Fibroblast of skin of left quadriceps (primary cell): ENCODE results near the gene IL11RA.

Experiments
- DNase-seq, 2 experiments: peaks; one replicate each; pipeline ENCODE4 v3.0.0-alpha.2; 2013; ENCODE audit warnings: low read depth in 2 of 2

Gene IL11RA

GRCh38 chr9:34651876-34652601 is at the start of gene IL11RA:
IL11RA (plus strand) TSS chr9:34652185; CDS start chr9:34655218, 3,033 bp downstream.
- DNase-seq: no peak

GRCh38 chr9:34603610-34604231 is 48.3 kb upstream of the IL11RA start:
- DNase-seq: peak; percentile 32 to 34

GRCh38 chr9:34606190-34606589 is 45.8 kb upstream of the IL11RA start:
- DNase-seq: no peak

- no peak for DNase-seq
Observed at GRCh38 chr9:34606905-34607304, 45.1 kb upstream of the IL11RA start.

GRCh38 chr9:34607331-34607730 is 44.7 kb upstream of the IL11RA start:
- DNase-seq: no peak

GRCh38 chr9:34610434-34611206 is 41.4 kb upstream of the IL11RA start:
- DNase-seq: no peak

GRCh38 chr9:34611251-34611810 is 40.7 kb upstream of the IL11RA start:
- no peak for DNase-seq

GRCh38 chr9:34611811-34612787 is 39.9 kb upstream of the IL11RA start, which contains the start of gene RPP25L:
RPP25L (minus strand) TSS chr9:34612097; CDS start chr9:34611296, 801 bp downstream.
- DNase-seq: peak; percentile 57 to 67

- peak; percentile 29 to 37 for DNase-seq
Observed at GRCh38 chr9:34612788-34613390, 39.1 kb upstream of the IL11RA start.

- no peak for DNase-seq
Observed at GRCh38 chr9:34615132-34615531, 36.9 kb upstream of the IL11RA start.

- peak; percentile 83 to 84 for DNase-seq
Observed at GRCh38 chr9:34620061-34620994, 31.7 kb upstream of the IL11RA start, which contains the start of gene DCTN3. DCTN3 (minus strand) TSS chr9:34620495; CDS start chr9:34620464, 31 bp downstream.

- DNase-seq: no peak
Observed at GRCh38 chr9:34623374-34624235, 28.4 kb upstream of the IL11RA start.

- DNase-seq: no peak
Observed at GRCh38 chr9:34624475-34625185, 27.4 kb upstream of the IL11RA start.

- no peak for DNase-seq
Observed at GRCh38 chr9:34625186-34625486, 26.8 kb upstream of the IL11RA start.

- no peak for DNase-seq
Observed at GRCh38 chr9:34627716-34628655, 24.0 kb upstream of the IL11RA start.

- no peak for DNase-seq
Observed at GRCh38 chr9:34628656-34629490, 23.1 kb upstream of the IL11RA start, which contains the start of gene ARID3C. ARID3C (minus strand) TSS chr9:34629066; CDS start chr9:34628014, 1,052 bp downstream.
